H1 (cell line): Measurements from ENCODE around the gene CXCL12. TPM values are rescaled to one million over a fixed set of nuclear protein-coding genes. Genes with fewer than 3 reads are reported as not detected.

Source experiments
- CTCF ChIA-PET: fragments of 300-600 bp; sonication (Branson Sonifier 250); formaldehyde crosslinking; loops from one replicate; lab custom pipeline; 2021; ENCODE audit not compliant: partially characterized antibody; lab: Charles Lee
- POLR2A ChIA-PET: fragments of 300-600 bp; sonication (Branson Sonifier 250); formaldehyde crosslinking; loops from one replicate; lab custom pipeline; 2021; ENCODE audit warnings: inconsistent platforms; ENCODE audit not compliant: partially characterized antibody; lab: Charles Lee
- DNase-seq, 2 experiments: peaks; one replicate each; pipeline versions ENCODE4 v3.0.0 to v3.0.0-alpha.2; 2010 to 2022; ENCODE audit warnings: low spot score in 2 of 2, low read depth in 1 of 2, mixed read lengths in 1 of 2
- FAIRE-seq: peaks from 2 replicates; lab custom pipeline; 2011; peaks lifted over from hg19 to GRCh38; lab: Jason Lieb, UNC
- H2AFZ ChIP-seq: 2 replicates; pipeline ENCODE4 v1.8.1; 2012; ENCODE audit warnings: low read length, inconsistent platforms
- H2AK5ac ChIP-seq: 2 replicates; pipeline ENCODE4 v1.6.1; 2013; ENCODE audit warnings: low read depth, low read length
- H2BK120ac ChIP-seq: replicated peaks from 2 replicates; pipeline ENCODE3; 2013; ENCODE audit warnings: low read depth, low read length, inconsistent platforms
- H2BK12ac ChIP-seq: 2 replicates; pipeline ENCODE4 v1.6.1; 2013; ENCODE audit warnings: low read depth, low read length
- H2BK15ac ChIP-seq: 2 replicates; pipeline ENCODE4 v1.6.1; 2013; ENCODE audit warnings: low read length
- H2BK20ac ChIP-seq: 2 replicates; pipeline ENCODE4 v1.6.1; 2013; ENCODE audit warnings: low read length
- H2BK5ac ChIP-seq: 2 replicates; pipeline ENCODE4 v1.6.1; 2013; ENCODE audit warnings: low read depth, low read length
- H3K14ac ChIP-seq: 2 replicates; pipeline ENCODE4 v1.6.1; 2013; ENCODE audit warnings: inconsistent platforms; ENCODE audit not compliant: insufficient read length
- H3K18ac ChIP-seq: 2 replicates; pipeline ENCODE4 v1.6.1; 2013; ENCODE audit warnings: low read length; ENCODE audit errors: extremely low read depth
- H3K23ac ChIP-seq: 2 replicates; pipeline ENCODE4 v1.6.1; 2013; ENCODE audit warnings: inconsistent platforms; ENCODE audit not compliant: insufficient read length
- H3K23me2 ChIP-seq: 2 replicates; pipeline ENCODE4 v1.6.1; 2013; ENCODE audit warnings: low read depth, low read length
- H3K27ac ChIP-seq: 2 replicates; pipeline ENCODE4 v1.6.1; 2011; ENCODE audit warnings: low read depth, low read length, inconsistent platforms
- H3K27me3 ChIP-seq, 4 experiments: replicated peaks in 1 of 4; 1 replicate in 1 of 4; 2 replicates in 3 of 4; pipeline versions ENCODE4 v1.6.1 to v1.8.1; 2011 to 2013; ENCODE audit warnings: low read length in 3 of 4, mild to moderate bottlenecking in 3 of 4, inconsistent platforms in 2 of 4, mixed read lengths in 2 of 4, moderate library complexity in 1 of 4; ENCODE audit not compliant: control insufficient read depth in 3 of 4, insufficient read depth in 3 of 4; ENCODE audit errors: extremely low read depth in 1 of 4
- H3K36me3 ChIP-seq, 4 experiments: 2 replicates each; pipeline versions ENCODE4 v1.6.1 to v1.8.1; 2011 to 2013; ENCODE audit warnings: mild to moderate bottlenecking in 4 of 4, low read length in 3 of 4, moderate library complexity in 2 of 4, control low read depth in 1 of 4, inconsistent platforms in 1 of 4; ENCODE audit not compliant: insufficient read depth in 4 of 4, control insufficient read depth in 2 of 4
- H3K4ac ChIP-seq: replicated peaks from 2 replicates; pipeline ENCODE3; 2013; ENCODE audit warnings: low read length, low read depth, mixed read lengths, inconsistent platforms; ENCODE audit not compliant: insufficient read length
- H3K4me1 ChIP-seq, 4 experiments: replicated peaks in 1 of 4; 1 replicate in 1 of 4; 2 replicates in 3 of 4; pipeline versions ENCODE4 v1.6.1 to v1.8.1; 2011 to 2013; ENCODE audit warnings: low read length in 3 of 4, inconsistent platforms in 2 of 4, mixed read lengths in 1 of 4; ENCODE audit not compliant: insufficient read depth in 4 of 4, control insufficient read depth in 3 of 4
- H3K4me2 ChIP-seq, 2 experiments: 2 replicates each; pipeline versions ENCODE4 v1.6.1 to v1.8.1; 2011 to 2013; ENCODE audit warnings: low read depth in 2 of 2, low read length in 2 of 2, control low read depth in 1 of 2, inconsistent platforms in 1 of 2, mild to moderate bottlenecking in 1 of 2; ENCODE audit not compliant: insufficient read depth in 1 of 2
- H3K4me3 ChIP-seq, 4 experiments: fragments of 200-600, 300-600 bp in 1 of 4; sonication (generic), shearing (Covaris generic), sonication (Bioruptor Twin) in 1 of 4; 2 replicates each; pipeline versions ENCODE4 v1.5.1 to v1.8.1; 2011 to 2016; ENCODE audit warnings: low read length in 4 of 4, low read depth in 3 of 4, control low read depth in 2 of 4, inconsistent platforms in 2 of 4, mild to moderate bottlenecking in 2 of 4, mixed read lengths in 1 of 4, moderate library complexity in 1 of 4; ENCODE audit not compliant: insufficient read depth in 2 of 4; ENCODE audit errors: extremely low read depth in 1 of 4
- H3K56ac ChIP-seq: replicated peaks from 2 replicates; pipeline ENCODE3; 2013; ENCODE audit warnings: low read depth, mild to moderate bottlenecking, mixed read lengths, low read length, inconsistent platforms; ENCODE audit not compliant: insufficient read length
- H3K79me1 ChIP-seq: 2 replicates; pipeline ENCODE4 v1.6.1; 2013; ENCODE audit warnings: low read depth, low read length, control low read depth
- H3K79me2 ChIP-seq, 2 experiments: 2 replicates each; pipeline versions ENCODE4 v1.6.1 to v1.8.1; 2012 to 2013; ENCODE audit warnings: low read length in 2 of 2, mild to moderate bottlenecking in 2 of 2, inconsistent platforms in 1 of 2; ENCODE audit not compliant: insufficient read depth in 2 of 2, control insufficient read depth in 1 of 2
- H3K9ac ChIP-seq, 4 experiments: replicated peaks in 1 of 4; 1 replicate in 1 of 4; 2 replicates in 3 of 4; pipeline versions ENCODE4 v1.6.1 to v1.8.1; 2011 to 2013; ENCODE audit warnings: low read depth in 3 of 4, low read length in 3 of 4, control low read depth in 2 of 4, mild to moderate bottlenecking in 2 of 4, moderate library complexity in 2 of 4, inconsistent platforms in 1 of 4; ENCODE audit errors: extremely low read depth in 1 of 4
- H3K9me3 ChIP-seq, 2 experiments: 2 replicates each; pipeline versions ENCODE4 v1.6.1 to v1.8.1; 2012 to 2013; ENCODE audit warnings: mild to moderate bottlenecking in 2 of 2, moderate library complexity in 2 of 2, control low read depth in 1 of 2, inconsistent platforms in 1 of 2, low read depth in 1 of 2, low read length in 1 of 2, mixed read lengths in 1 of 2; ENCODE audit not compliant: insufficient read depth in 2 of 2
- H4K20me1 ChIP-seq, 2 experiments: replicated peaks in 1 of 2; 2 replicates each; pipeline versions ENCODE3 to v1.8.1; 2011 to 2013; ENCODE audit warnings: inconsistent platforms in 2 of 2, low read length in 2 of 2, mild to moderate bottlenecking in 1 of 2; ENCODE audit not compliant: insufficient read depth in 2 of 2, control insufficient read depth in 1 of 2
- H4K5ac ChIP-seq: 2 replicates; pipeline ENCODE4 v1.6.1; 2013; ENCODE audit warnings: low read length, low read depth, mixed read lengths, inconsistent platforms; ENCODE audit not compliant: insufficient read length
- H4K8ac ChIP-seq: 2 replicates; pipeline ENCODE4 v1.8.0; 2013; ENCODE audit warnings: mild to moderate bottlenecking, moderate library complexity, low read length, inconsistent platforms; ENCODE audit not compliant: insufficient read depth; ENCODE audit errors: extremely low read depth
- H4K91ac ChIP-seq: replicated peaks from 2 replicates; pipeline ENCODE3; 2013; ENCODE audit warnings: low read length, mixed read lengths, inconsistent platforms; ENCODE audit not compliant: insufficient read length
- CHD1 ChIP-seq: IDR thresholded peaks from 2 replicates; pipeline ENCODE4 v1.6.1; 2012; ENCODE audit warnings: low read depth, low read length, improper control_type of control experiment
- EP300 ChIP-seq, 2 experiments: IDR thresholded peaks; 1 replicate in 1 of 2; 2 replicates in 1 of 2; pipeline ENCODE4 v1.6.1; 2011 to 2012; ENCODE audit warnings: low read depth in 2 of 2, low read length in 2 of 2, mild to moderate bottlenecking in 2 of 2, borderline replicate concordance in 1 of 2, inconsistent platforms in 1 of 2, moderate library complexity in 1 of 2
- EZH2 ChIP-seq: fragments of 200-600 bp; sonication (generic); IDR thresholded peaks from 2 replicates; pipeline ENCODE4 v1.7.1; 2012; ENCODE audit warnings: low read depth, mild to moderate bottlenecking, moderate library complexity, low read length, inconsistent platforms; ENCODE audit not compliant: severe bottlenecking
- FOSL1 ChIP-seq: IDR thresholded peaks from 2 replicates; pipeline ENCODE4 v1.6.1; 2011; ENCODE audit warnings: mild to moderate bottlenecking, low read depth, low read length, moderate library complexity; ENCODE audit not compliant: insufficient read depth
- GABPA ChIP-seq: IDR thresholded peaks from 2 replicates; pipeline ENCODE4 v1.6.1; 2011; ENCODE audit warnings: mild to moderate bottlenecking, low read length, moderate library complexity, borderline replicate concordance; ENCODE audit not compliant: insufficient read depth
- KDM4A ChIP-seq: IDR thresholded peaks from one replicate; pipeline ENCODE4 v1.7.1; 2012; ENCODE audit warnings: low read depth, mild to moderate bottlenecking, moderate library complexity, low read length, inconsistent platforms; ENCODE audit not compliant: severe bottlenecking
- MAX ChIP-seq: IDR thresholded peaks from 2 replicates; pipeline ENCODE4 v1.6.1; 2012; ENCODE audit warnings: inconsistent platforms
- NANOG ChIP-seq: IDR thresholded peaks from 2 replicates; pipeline ENCODE4 v1.6.1; 2011; ENCODE audit warnings: low read length, low read depth, mild to moderate bottlenecking, inconsistent platforms; ENCODE audit not compliant: insufficient read depth, poor library complexity, severe bottlenecking
- POLR2AphosphoS5 ChIP-seq: IDR thresholded peaks from 2 replicates; pipeline ENCODE4 v1.6.1; 2011; ENCODE audit warnings: low read depth, low read length
- RFX5 ChIP-seq: IDR thresholded peaks from 2 replicates; pipeline ENCODE4 v1.6.1; 2011; ENCODE audit warnings: low read depth, low read length, improper control_type of control experiment, borderline replicate concordance
- SAP30 ChIP-seq: fragments of 300-600 bp; sonication (generic); IDR thresholded peaks from 2 replicates; pipeline ENCODE4 v1.7.1; 2012; ENCODE audit warnings: low read length, moderate library complexity, mild to moderate bottlenecking, inconsistent platforms; ENCODE audit not compliant: insufficient read depth, insufficient replicate concordance
- TBP ChIP-seq: IDR thresholded peaks from 2 replicates; pipeline ENCODE4 v1.6.1; 2011; ENCODE audit warnings: low read depth, low read length, improper control_type of control experiment
- ZNF274 ChIP-seq: IDR thresholded peaks from 2 replicates; pipeline ENCODE4 v1.7.0; 2012; ENCODE audit warnings: low read length, borderline replicate concordance; ENCODE audit errors: extremely low read depth
- WGBS, 2 experiments: shearing (Covaris generic) in 1 of 2; methylation state at CpG; one replicate each; pipeline versions ENCODE4 v1.1.6 to v1.1.7; 2013 to 2015; ENCODE audit warnings: low lambda C conversion rate in 2 of 2, mixed read lengths in 2 of 2, inconsistent platforms in 1 of 2, low coverage in 1 of 2, missing lambda C conversion rate in 1 of 2; ENCODE audit not compliant: insufficient replicate concordance in 2 of 2, insufficient coverage in 1 of 2, insufficient read length in 1 of 2; ENCODE audit errors: extremely low coverage in 1 of 2, missing lambda C conversion rate in 1 of 2; 5-methylcytosine and 5-hydroxymethylcytosine counted together
- polyA plus RNA-seq, 7 experiments: library from polyadenylated mRNA; depleted of rRNA in 3 of 7; stranded (reverse) in 5 of 7; unstranded in 2 of 7; fragments of >200 nt in 5 of 7; fragments of 200-250 nt in 2 of 7; gene quantifications; 1 replicate in 5 of 7; 2 replicates in 1 of 7; 4 replicates in 1 of 7; pipeline versions ENCODE4 v1.2.1 to v1.2.3, GENCODE V29; 2011 to 2013; ENCODE audit warnings: missing spikeins in 2 of 7, mixed read lengths in 2 of 7
- total RNA-seq: library from RNA; stranded (reverse); fragmentation: NEBNext Ultra II Directional; extraction: Animal tissue kit (Norgen Biotek cat#: 25700); gene quantifications from 2 replicates; pipeline ENCODE4 v1.2.1, GENCODE V29; 2021

CXCL12 gene
- total and polyA plus RNA-seq, 2 of the 8 experiments (the other 6 are each of a cell fraction or from before 2014, with no cell fraction given) = 51.4 to 53.8 TPM

GRCh38 chr10:44424957-44425356 is 40.1 kb upstream of the CXCL12 start:
- no peak for FAIRE-seq
- no peak for DNase-seq
- Histone ChIP-seq H3K4me2 (no peak overlapping the region), H2BK120ac (no peak overlapping the region), H2BK12ac (no peak overlapping the region), H2BK5ac (no peak overlapping the region), H2AK5ac (no peak overlapping the region), H3K9me3 (0 out of 4 replicates have a peak, but pooled peaks cover 0 to 3% of the 10 kb centered on the region in 2 experiments), H3K23me2 (no peaks in the 10 kb centered on the region; the same call in 1 of the 2 replicates), H3K27me3 (no peaks in the 10 kb centered on the region), H3K14ac (no peak overlapping the region), H3K4ac (no peak overlapping the region), H4K5ac (no peak overlapping the region), H3K23ac (no peak overlapping the region), H4K8ac (no peak overlapping the region; the same call in 1 of the 2 replicates), H3K18ac (no peak overlapping the region), H3K4me1 (0 out of 7 replicates have a peak, but pooled peaks cover 0 to 2% (median 0%) of the 10 kb centered on the region in 4 experiments), H3K27ac (no peak overlapping the region), H3K4me3 (no peak overlapping the region), H3K79me2 (no peaks in the 10 kb centered on the region), H3K79me1 (no peaks in the 10 kb centered on the region), H3K36me3 (no peaks in the 10 kb centered on the region), H4K91ac (no peak overlapping the region), H2AFZ (no peak overlapping the region), H4K20me1 (no peaks in the 10 kb centered on the region), H3K56ac (no peak overlapping the region), H3K9ac (no peak overlapping the region), H2BK20ac (no peak overlapping the region), H2BK15ac (no peak overlapping the region)
- ChIA-PET CTCF (interaction anchor here (0.9 kb wide), 1 partner anchor 115 kb away, joined by 3 read pairs; no protein-coding TSS in a partner anchor), POLR2A (no interaction called here)
- 86% methylated on average over 9 of the region's 13 CpGs; no CpG with 5 or more reads in 1 of the 2 experiments for WGBS, 2 experiments
- no peak for TF ChIP-seq RFX5
- no peak for TF ChIP-seq EP300 (IDR thresholded peaks at IDR 0.05; ENCODE audit: borderline replicate concordance in 1 of 2, low read depth in 2 of 2, low read length in 2 of 2)
- TF ChIP-seq TBP = no peak
- no peak for TF ChIP-seq FOSL1
- no peak for TF ChIP-seq NANOG
- no peak for TF ChIP-seq EZH2
- TF ChIP-seq MAX = no peak
- TF ChIP-seq ZNF274 = no peak
- TF ChIP-seq SAP30 = no peak
- TF ChIP-seq CHD1 = no peak
- TF ChIP-seq GABPA = no peak
- no peak for TF ChIP-seq KDM4A
- TF ChIP-seq POLR2AphosphoS5 = no peak
